CMK (cell line): Measurements from ENCODE around the gene FRAS1.
"Not testable (repeated sequence)": the region's sequence is repeated elsewhere in the genome, so short reads cannot be mapped to it uniquely, and the experiment has no call there.

Experiments used
- DNase-seq: peaks from one replicate; pipeline ENCODE4 v3.0.0-alpha.2; 2010; ENCODE audit warnings: low read depth

FRAS1 gene

GRCh38 chr4:78213218-78213617, 156.1 kb downstream of the FRAS1 start:
- DNase-seq = no peak

- no peak for DNase-seq
Measured at GRCh38 chr4:78214078-78214477, 157.0 kb downstream of the FRAS1 start.

DNA sequence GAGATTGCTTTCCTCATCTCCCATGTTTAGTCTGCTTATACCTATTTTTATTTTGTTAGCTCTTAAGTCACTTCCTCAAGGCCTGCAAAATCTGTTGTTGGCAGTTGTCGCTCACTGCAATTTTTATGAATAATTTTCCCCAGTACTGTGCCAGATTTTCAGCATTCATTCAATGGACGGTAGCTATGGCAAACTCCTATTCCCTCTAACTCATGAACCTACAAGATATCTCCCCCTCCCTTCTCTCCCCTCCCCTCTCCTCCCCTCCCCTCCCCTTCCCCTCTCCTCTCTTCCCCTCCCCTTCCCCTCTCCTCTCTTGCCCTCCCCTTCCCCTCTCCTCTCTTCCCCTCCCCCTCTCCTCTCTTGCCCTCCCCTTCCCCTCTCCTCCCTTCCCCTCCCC, 160.4 kb downstream of the FRAS1 start:
- no peak for DNase-seq

GRCh38 chr4:78218260-78218659, 161.1 kb downstream of the FRAS1 start:
- DNase-seq = no peak

GRCh38 chr4:78219825-78220224, 162.7 kb downstream of the FRAS1 start:
- no peak for DNase-seq

- DNase-seq = no peak
Measured at GRCh38 chr4:78220283-78220682, 163.2 kb downstream of the FRAS1 start.

DNA sequence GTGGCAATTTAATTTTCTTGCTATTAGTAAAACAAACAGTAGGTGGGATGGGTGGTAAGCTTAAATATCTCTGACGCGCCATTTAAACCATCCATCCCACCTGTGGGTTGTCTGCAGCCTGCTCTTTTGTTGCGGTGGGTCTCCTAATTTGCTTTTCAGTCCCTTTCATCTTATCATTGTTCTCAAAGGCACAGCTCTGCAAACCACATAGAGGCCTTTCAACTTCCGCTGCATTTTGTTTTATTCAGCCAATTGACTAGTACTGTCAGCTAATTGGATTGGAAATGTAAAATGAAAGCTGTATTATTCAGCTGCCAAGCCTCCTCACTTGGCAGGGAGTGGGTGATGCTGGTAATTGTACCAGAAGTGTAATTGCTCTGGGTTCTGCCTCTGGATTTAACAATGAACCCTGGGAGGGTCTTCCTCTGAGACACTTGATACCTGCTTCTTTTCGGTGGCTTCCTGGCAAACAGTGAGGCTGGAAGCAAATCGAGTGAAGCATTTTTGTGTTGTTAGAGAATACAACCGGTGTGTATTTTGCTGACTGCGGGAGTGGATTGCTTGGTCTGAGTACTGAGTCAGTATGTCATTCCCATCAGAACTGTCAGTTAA, 165.6 kb downstream of the FRAS1 start:
- DNase-seq = no peak

DNA sequence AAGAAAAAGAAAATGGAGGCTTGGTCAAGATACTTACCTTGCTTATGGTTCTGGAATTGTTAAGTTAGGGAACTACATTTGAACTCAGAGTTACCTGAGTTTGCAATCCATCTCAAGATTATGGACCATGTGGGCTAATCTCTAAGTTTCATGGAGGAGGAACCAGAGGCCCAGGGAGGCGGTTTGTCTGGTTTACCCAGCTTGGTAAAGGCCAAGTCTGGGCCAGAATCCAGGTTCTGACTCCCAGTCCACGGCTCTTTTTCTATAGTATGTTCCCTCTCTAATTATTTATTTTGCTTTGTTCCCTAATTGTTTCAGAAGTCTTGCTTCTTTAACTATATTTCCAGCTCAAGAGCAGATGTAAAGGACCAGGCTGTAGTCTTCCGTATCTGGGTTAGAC, 168.1 kb downstream of the FRAS1 start:
- no peak for DNase-seq

- no peak for DNase-seq
Measured at GRCh38 chr4:78226279-78226678, 169.2 kb downstream of the FRAS1 start.

DNA sequence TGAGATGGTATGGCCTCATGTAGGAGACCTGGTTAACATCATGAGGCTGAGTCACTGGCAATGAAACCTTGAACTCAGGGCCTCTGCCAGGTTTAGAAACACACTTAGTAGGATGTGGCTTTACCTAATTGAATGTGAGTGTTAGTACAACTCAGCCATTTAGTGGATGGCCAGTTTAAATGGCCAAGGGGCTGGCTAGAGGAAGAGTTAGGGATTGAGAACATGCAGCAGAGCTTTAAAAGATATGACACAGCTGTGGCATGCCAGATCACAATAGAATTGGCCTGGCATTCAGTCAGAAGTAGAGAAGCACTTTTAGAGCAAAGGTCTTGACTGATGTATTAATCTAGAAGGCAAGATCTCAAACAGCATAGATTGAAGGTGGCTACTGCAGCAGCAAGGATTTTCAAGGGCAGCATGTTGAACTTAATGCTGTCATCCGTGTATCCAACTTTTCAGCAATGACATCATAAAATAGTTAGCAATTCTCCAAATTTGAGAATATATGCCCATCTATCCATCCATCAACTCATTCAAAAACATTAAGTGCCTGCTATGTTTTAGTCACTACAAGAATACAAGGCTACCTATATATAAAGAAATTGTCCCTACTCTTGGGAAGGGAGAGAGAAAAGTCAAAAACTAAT, 170.4 kb downstream of the FRAS1 start:
- DNase-seq = no peak

DNA sequence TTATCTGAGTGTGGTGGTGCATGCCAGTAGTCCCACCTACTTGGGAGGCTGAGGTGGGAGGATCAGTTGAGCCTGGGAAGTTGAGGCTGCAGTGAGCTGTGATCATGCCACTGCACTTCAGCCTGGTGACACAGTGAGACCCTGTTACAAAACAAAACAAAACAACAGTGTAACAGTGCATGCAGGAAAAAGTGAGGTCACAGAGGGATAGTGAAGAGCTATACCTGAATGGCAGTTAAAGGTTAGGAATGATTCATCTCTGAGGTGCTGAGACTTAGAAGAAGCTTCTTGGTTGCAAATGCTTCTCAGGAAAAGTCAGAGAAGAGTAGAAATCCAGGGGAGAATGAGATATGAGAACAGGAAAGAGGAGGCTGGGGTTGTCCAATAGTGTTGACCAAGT, 178.7 kb downstream of the FRAS1 start:
- no peak for DNase-seq

GRCh38 chr4:78237360-78237759, 180.2 kb downstream of the FRAS1 start:
- no peak for DNase-seq

DNA sequence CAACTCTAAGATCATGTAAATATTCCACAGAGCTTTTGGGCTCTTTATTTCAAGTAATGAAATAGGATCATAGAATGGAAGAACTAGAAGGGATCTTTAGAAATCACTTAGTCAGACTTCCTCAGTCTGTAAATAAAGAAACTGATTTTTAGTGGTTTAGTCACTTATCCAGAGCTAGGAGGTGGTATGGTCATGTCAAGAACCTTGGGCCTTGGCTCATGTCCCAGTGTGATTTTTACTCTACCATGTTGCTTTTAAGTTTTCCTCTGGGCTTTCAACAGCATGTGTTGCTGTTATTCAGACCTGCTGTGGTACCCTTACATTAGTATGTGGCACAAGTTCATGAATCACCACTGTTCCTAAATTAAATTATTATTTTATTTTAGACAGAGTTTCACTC, 184.9 kb downstream of the FRAS1 start:
- DNase-seq = no peak

- no peak for DNase-seq
Measured at GRCh38 chr4:78244705-78245485, 187.8 kb downstream of the FRAS1 start.

GRCh38 chr4:78247536-78248285, 190.6 kb downstream of the FRAS1 start:
- no peak for DNase-seq

DNA sequence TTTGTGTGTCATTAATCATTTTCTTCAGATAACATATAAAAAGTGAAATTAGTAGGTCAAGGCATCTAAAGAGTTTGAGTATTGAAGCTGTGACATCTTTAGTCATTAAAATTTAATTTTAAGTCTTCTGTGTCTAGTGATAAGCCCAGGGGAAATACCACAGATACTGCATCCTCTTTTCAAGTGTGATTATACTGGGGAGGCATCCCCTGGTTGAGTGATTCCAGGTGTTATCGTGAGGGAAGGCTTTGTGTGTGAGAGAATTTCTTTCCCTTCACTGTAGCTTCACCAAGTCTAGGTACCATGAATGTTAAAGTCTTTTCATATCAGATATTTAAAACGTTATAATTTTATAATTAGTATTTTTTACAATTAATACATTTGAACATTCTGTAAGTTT, 193.4 kb downstream of the FRAS1 start:
- DNase-seq = no peak

DNA sequence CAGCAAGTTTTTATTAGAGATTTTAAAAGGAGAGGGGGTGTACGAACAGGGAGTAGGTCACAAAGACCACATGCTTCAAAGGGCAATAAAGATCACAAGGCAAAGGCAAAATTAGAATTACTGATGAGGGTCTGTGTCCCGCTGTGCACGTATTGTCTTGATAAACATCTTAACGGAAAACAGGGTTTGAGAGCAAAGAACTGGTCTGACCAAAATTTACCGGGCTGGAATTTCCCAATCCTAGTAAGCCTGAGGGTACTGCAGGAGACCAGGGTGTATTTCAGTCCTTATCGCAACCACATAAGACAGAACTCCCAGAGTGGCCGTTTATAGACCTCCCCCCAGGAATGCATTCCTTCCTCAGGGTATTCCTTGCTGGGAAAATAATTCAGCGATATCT, 195.7 kb downstream of the FRAS1 start:
- DNase-seq = not testable (repeated sequence)

DNA sequence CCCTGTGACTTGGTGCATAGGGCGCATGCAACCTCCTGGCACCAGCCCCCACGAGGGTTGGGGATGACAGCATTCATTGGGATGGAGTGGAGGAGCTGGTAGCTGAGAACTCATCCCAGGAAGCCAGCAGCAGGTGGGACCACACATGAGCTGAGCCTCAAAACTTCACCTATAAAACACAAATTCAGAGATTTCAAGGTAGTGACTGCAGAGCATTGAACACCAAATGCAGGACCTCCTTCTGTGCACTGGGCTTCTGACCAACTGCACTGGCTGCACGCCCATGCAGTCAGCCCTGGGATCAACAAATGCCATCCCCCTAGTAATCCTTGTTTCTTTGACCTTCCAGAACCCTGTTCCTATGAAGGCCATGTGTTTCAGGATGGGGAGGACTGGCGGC, 197.8 kb downstream of the FRAS1 start:
- no peak for DNase-seq

DNA sequence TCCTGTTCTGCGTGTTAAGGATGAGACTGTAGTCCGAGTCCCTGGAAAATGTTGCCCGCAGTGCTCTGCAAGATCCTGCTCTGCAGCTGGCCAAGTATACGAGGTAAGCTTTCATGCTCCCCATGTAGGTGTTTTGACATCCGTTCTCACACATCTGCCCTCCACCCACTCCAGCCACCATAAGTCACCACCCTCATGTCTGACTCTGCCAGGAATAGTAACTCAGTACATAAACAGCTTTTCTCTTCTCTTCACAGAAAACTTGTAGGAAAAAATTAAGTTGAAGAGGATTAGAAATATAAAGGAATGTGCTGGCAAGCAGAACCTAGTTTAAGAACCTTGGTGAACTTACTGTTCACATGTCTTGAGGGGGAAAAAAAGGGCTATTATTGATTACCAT, 207.9 kb downstream of the FRAS1 start:
- no peak for DNase-seq

DNA sequence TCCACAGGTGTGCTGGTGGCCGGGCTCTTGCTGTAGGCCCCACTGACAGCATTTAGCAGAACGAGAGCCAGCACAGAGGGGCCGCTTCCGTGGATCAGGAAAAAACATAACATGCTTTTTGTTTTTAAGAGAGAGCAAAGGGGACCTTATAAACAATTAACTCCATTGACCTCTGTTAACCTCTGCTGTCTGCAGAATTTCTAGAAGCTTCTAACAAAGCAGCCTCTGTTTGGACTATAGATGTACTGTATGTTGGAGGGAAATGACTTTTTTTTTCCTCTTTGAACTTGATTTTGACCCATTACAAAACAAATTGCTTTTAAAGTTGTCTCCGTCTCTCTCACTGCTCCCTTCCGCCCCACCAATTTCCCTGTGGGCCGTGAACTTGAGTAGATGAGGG, 210.7 kb downstream of the FRAS1 start:
- no peak for DNase-seq

DNA sequence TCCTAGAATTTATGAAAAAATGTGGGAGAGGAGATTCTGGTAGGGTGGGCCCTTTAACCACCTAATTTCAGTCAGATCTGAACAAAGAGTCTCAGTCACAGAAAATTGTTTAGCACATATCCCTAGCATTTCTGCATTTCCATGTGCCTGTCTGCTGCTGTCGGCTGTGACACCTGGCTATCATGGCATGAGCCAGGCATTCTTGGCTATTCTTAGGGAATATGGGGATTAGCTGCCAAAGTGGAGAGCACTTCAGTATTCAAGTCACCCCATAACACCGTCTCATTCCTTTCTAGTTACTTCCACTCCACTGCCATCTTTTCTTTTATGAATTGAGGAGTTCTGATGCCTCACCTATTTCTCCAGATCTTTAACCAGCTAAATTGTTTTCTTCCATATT, 211.5 kb downstream of the FRAS1 start:
- no peak for DNase-seq

DNA sequence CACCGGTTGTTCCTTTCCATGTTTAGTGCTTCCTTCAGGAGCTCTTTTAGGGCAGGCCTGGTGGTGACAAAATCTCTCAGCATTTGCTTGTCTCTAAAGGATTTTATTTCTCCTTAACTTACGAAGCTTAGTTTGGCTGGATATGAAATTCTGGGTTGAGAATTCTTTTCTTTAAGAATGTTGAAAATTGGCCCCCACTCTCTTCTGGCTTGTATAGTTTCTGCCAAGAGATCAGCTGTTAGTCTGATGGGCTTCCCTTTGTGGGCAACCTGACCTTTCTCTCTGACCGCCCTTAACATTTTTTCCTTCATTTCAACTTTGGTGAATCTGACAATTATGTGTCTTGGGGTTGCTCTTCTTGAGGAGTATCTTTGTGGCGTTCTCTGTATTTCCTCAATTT, 218.3 kb downstream of the FRAS1 start:
- not testable (repeated sequence) for DNase-seq

DNA sequence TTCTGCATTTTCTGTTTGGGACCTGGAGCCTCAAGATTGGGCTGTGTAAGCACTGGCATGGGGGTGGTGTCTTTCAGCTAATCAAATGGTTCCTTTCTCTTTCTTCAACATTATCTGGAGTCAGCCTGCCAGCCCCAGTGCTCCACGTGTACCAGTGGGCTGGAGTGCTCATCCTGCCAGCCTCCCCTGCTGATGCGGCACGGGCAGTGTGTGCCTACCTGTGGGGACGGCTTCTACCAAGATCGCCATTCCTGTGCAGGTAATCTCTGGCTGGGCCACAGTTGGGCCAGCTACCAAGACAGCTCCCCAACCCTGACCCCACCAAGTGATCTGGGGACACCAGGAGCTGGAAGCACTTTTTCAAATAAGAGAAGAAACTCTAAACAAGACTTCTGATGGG, 229.2 kb downstream of the FRAS1 start:
- no peak for DNase-seq
